A549 (cell line): ENCODE measurements around the gene ABI3BP.

Experiments
- CTCF ChIP-seq: fragments of >200 bp; sonication (Bioruptor Twin); formaldehyde crosslinking; IDR thresholded peaks from 3 replicates; pipeline ENCODE4 v1.5.1; 2016
- HDAC2 ChIP-seq: fragments of 200-600 bp; sonication (generic); IDR thresholded peaks from 2 replicates; pipeline ENCODE4 v1.6.1; 2016
- MAFK ChIP-seq: fragments of 450-650 bp; IDR thresholded peaks from 2 replicates; pipeline ENCODE4 v1.6.1; 2014; ENCODE audit not compliant: partially characterized antibody
- MAX ChIP-seq: IDR thresholded peaks from 2 replicates; pipeline ENCODE4 v1.6.1; 2012
- NR3C1 ChIP-seq: fragments of >200 bp; sonication (Bioruptor Twin); formaldehyde crosslinking; IDR thresholded peaks from 3 replicates; pipeline ENCODE4 v1.6.1; 2017
- PBX3 ChIP-seq: IDR thresholded peaks from 2 replicates; pipeline ENCODE4 v1.6.1; 2012
- POLR2A ChIP-seq: IDR thresholded peaks from 2 replicates; pipeline ENCODE4 v1.6.1; 2012; ENCODE audit warnings: mild to moderate bottlenecking, low read length
- RFX5 ChIP-seq: fragments of 450-650 bp; IDR thresholded peaks from 2 replicates; pipeline ENCODE4 v1.7.1; 2014; ENCODE audit warnings: antibody characterized with exemption, mild to moderate bottlenecking, moderate library complexity
- USF2 ChIP-seq: fragments of 450-650 bp; IDR thresholded peaks from 2 replicates; pipeline ENCODE4 v1.6.1; 2014; ENCODE audit warnings: antibody characterized with exemption

GRCh38 chr3:100879195-100879810, 113.9 kb downstream of the ABI3BP start:
- TF ChIP-seq MAFK (no peak), POLR2A (no peak), CTCF (no peak), HDAC2 (no peak), NR3C1 (no peak), MAX (no peak), PBX3 (no peak), USF2 (no peak), RFX5 (no peak)
